H7 (cell line): ENCODE results near the gene LRRC45. TPM values are rescaled to one million over a fixed set of nuclear protein-coding genes. Genes with fewer than 3 reads are reported as not detected.
"Not testable (repeated sequence)": the region's sequence is repeated elsewhere in the genome, so short reads cannot be mapped to it uniquely, and the experiment has no call there.

Experiments used
- DNase-seq: peaks from one replicate; pipeline ENCODE4 v3.0.0; 2012
- H3K27me3 ChIP-seq: 2 replicates; pipeline ENCODE4 v1.6.0; 2011; ENCODE audit warnings: mild to moderate bottlenecking, low read length; ENCODE audit not compliant: control insufficient read depth, insufficient read depth
- H3K36me3 ChIP-seq: replicated peaks from 2 replicates; pipeline ENCODE4 v1.5.1; 2011; ENCODE audit warnings: low read length; ENCODE audit not compliant: control insufficient read depth, insufficient read depth
- H3K4me3 ChIP-seq: 2 replicates; pipeline ENCODE4 v1.5.1; 2011; ENCODE audit warnings: low read depth, mild to moderate bottlenecking, control low read depth, low read length, moderate library complexity; ENCODE audit not compliant: insufficient read depth
- total RNA-seq: library from RNA; depleted of rRNA; stranded (reverse); fragments of >200 nt; shearing (Covaris generic); gene quantifications from 2 replicates; pipeline ENCODE4 v1.2.3, GENCODE V29; 2014; rRNA removed

LRRC45 gene
- 45.2 and 46.5 TPM in 2 replicates for total RNA-seq

DNA sequence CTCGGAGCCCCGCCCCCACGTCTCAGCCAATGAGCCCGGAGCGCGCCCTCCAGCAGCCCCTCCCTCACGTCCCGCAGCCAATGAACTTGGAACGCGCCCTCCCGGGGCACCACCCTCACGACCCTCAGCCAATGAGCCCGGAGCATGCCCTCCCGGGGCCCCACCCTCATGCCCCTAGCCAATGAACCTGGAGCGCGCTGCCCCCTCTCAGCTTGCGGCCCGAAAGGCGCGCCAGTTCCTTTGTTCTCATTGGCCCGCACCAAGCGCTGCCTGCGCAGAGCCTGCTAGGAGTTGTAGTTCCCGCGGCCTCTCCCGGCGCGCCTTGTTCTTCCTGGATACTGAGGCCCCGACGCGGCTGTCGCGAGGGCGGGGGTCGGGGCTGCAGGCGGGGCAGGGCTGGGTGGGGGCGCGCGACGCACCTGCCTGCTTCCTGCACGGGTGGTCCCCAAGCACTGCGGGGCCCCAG lies at the start of gene LRRC45:
LRRC45 (plus strand) TSS at position 325 of the 466 bp plus-strand sequence. CDS start 339 bp downstream, outside the sequence.
- H3K36me3 ChIP-seq: peaks cover 6% of the 10 kb centered on the region
- peak within 1 kb of the TSS; percentile 97 for H3K4me3 ChIP-seq
- no peaks in the 10 kb centered on the region; the same call in 1 of the 2 replicates for H3K27me3 ChIP-seq
- peak; percentile 100 for DNase-seq

- H3K27me3 ChIP-seq: peaks cover 12% of the 10 kb centered on the region
- no peak overlapping the region for H3K4me3 ChIP-seq
- no peaks in the 10 kb centered on the region for H3K36me3 ChIP-seq
- no peak for DNase-seq
Observed at GRCh38 chr17:81973432-81973831, 49.7 kb upstream of the LRRC45 start.

DNA sequence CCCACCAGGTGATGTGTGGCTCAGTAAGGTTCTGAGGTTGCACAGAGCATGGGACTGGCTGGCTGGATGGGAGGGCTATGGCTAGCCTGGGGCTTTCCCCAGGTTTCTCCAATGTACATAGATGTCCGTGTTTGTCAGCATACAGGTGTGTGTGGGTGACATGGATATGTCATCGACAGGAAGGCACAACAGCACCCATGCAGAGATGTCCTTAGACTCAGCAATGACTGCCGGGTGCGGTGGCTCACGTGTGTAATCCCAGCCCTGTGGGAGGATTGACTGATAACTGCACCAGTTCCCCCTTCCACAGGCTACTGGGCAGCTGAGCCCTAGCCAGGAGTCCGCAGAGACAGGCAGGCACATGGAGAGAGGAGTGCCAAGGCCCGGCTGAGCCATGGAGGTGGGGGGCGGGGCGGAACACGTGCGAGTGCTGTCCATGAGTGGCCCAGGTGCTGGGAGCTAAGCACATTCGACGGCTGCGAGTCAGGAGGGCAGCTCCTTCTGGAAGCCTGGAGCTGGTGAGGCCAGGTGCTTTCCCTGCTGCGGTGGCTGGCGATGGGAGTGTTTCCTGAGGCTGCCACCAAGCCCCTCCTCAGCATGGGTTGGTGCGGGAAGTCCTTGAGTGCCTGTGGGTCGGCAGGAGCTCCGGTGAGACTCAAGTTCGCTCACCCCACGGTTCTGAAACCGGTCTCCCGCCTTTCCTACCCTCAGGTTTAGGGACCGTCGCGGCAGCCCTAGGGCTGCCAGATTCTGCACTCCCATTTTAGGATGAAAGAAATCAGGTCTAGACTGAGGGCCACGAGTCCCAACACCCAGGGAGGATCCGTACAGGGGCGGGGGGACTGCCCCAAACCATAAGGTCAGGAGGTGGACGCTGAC lies 46.5 kb upstream of the LRRC45 start:
- Histone ChIP-seq H3K36me3 (peaks cover 3% of the 10 kb centered on the region; the same call in 1 of the 2 replicates), H3K27me3 (peaks cover 12% of the 10 kb centered on the region), H3K4me3 (peak overlapping the region; percentile 73)
- peak; percentile 75 for DNase-seq

DNA sequence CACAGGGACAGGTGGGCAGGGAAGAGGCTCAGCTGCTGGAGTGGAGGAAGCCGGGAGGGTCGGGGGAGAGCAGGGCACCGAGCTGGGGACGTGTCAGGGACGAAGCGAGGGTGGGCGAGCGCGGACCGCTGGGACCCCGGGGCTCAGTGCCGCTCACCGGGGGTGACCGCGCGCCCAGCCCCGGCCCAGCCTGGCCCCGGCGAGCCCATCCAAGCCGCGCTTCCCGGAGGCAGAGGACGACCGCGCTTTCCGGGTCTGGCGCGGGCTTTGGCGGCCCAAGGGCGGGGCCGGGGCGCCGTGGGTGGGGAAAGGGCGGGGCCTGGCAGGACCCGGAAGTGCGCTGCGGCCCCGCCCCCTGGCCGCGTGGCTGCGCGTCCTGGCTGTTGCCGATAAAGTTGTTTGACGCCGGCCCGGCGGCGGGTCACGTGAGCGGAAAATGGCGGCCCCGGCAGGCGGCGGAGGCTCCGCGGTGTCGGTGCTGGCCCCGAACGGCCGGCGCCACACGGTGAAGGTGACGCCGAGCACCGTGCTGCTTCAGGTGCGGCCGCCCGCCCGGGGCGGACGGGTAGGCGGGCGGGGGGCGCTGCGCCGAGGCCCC lies 45.8 kb upstream of the LRRC45 start, which contains the start of gene ASPSCR1:
ASPSCR1 (plus strand) TSS at position 419 of the 598 bp plus-strand sequence; CDS start at position 437, 18 bp downstream.
- peaks cover 3% of the 10 kb centered on the region; the same call in 1 of the 2 replicates for H3K36me3 ChIP-seq
- peak; percentile 98 for DNase-seq
- peaks cover 12% of the 10 kb centered on the region for H3K27me3 ChIP-seq
- peak within 1 kb of the TSS; percentile 86 for H3K4me3 ChIP-seq

DNA sequence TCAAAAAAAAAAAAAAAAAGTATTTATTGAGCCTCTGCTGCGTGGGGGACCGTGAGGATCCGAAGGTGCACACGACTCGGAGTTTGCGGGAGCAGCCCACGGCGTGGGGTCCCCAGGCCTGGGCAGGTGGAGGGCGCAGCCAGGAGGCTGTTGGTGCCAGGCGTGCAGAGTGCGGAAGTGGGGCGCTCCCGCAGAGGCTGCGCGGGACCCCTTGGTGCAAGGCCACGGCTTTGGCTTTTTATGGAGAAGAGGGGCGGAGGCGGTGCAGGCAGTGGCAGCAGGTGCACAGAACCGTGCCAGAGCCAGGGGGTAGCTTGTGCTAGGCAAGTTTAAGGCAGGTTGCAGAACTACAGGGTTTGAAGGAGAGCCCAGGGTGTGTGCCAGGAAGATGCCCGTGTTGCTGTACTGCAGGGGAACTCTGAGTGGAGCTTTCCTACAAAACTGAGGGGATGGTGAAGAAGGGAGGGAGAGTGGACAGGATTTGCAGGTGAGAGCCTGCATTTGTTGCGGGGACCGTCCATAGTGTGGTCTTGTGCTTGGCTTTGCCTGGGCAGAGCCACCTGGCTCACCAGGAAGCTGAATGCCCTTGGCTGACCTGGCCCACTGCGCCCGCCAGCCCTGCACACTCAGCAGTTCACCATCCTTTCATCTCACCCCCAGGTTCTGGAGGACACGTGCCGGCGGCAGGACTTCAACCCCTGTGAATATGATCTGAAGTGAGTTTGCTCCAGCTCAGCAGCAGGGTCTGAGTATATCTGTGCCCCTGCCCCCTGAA lies 44.4 kb upstream of the LRRC45 start:
- DNase-seq: peak; percentile 55
- Histone ChIP-seq H3K4me3 (peak overlapping the region; percentile 86; the same call in 1 of the 2 replicates), H3K27me3 (peaks cover 12% of the 10 kb centered on the region), H3K36me3 (peaks cover 3% of the 10 kb centered on the region; the same call in 1 of the 2 replicates)

DNA sequence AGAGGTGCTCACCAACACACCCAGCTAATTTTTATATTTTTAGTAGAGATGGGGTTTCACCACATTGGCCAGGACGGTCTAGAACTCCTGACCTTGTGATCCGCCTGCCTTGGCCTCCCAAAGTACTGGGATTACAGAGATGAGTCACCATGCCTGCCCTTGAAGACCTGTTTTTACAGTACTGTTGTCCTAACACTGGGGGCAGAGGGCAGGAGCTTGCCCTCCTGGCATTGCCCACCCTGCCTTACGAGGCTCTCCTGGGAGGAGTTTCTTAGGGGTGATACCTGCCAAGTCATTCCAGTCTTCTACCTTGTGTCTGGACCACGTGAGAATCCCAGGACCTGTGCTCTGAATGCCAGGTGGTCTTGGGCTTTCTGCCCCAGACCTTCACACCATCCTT lies 43.0 kb upstream of the LRRC45 start:
- Histone ChIP-seq H3K36me3 (peaks cover 8% of the 10 kb centered on the region), H3K27me3 (peaks cover 12% of the 10 kb centered on the region), H3K4me3 (no peak overlapping the region)
- peak; percentile 7 for DNase-seq

GRCh38 chr17:81980707-81981343 lies 42.3 kb upstream of the LRRC45 start:
- DNase-seq: peak; percentile 15
- H3K4me3 ChIP-seq: no peak overlapping the region
- peaks cover 12% of the 10 kb centered on the region for H3K36me3 ChIP-seq
- peaks cover 10% of the 10 kb centered on the region for H3K27me3 ChIP-seq

- not testable (repeated sequence) for DNase-seq, H3K4me3 ChIP-seq, H3K27me3 ChIP-seq
Observed at GRCh38 chr17:81981511-81981910, 41.6 kb upstream of the LRRC45 start.

GRCh38 chr17:81983011-81983638 lies 40.0 kb upstream of the LRRC45 start:
- Histone ChIP-seq H3K4me3 (no peak overlapping the region), H3K36me3 (peaks cover 12% of the 10 kb centered on the region), H3K27me3 (no peaks in the 10 kb centered on the region)
- peak; percentile 43 for DNase-seq

More at GRCh38 chr17:81981511-81981910, 41.6 kb upstream of the LRRC45 start:
- peaks cover 12% of the 10 kb centered on the region for H3K36me3 ChIP-seq

- peaks cover 12% of the 10 kb centered on the region for H3K36me3 ChIP-seq
- peak; percentile 26 for DNase-seq
- no peak overlapping the region for H3K4me3 ChIP-seq
- H3K27me3 ChIP-seq: no peaks in the 10 kb centered on the region
Observed at GRCh38 chr17:81983639-81984373, 39.3 kb upstream of the LRRC45 start.

- peaks cover 12% of the 10 kb centered on the region for H3K36me3 ChIP-seq
- peak; percentile 14 for DNase-seq
- no peak overlapping the region for H3K4me3 ChIP-seq
- H3K27me3 ChIP-seq: no peaks in the 10 kb centered on the region
Observed at GRCh38 chr17:81984773-81985410, 38.2 kb upstream of the LRRC45 start.

GRCh38 chr17:81986606-81987005 lies 36.5 kb upstream of the LRRC45 start:
- Histone ChIP-seq H3K27me3 (no peaks in the 10 kb centered on the region), H3K4me3 (no peak overlapping the region), H3K36me3 (peaks cover 10% of the 10 kb centered on the region)
- peak; percentile 41 for DNase-seq
